Renal cortex interstitium (tissue), 11 donors: Measurements from ENCODE around the gene CHST8. TPM values are rescaled to one million over a fixed set of nuclear protein-coding genes. Genes with fewer than 3 reads are reported as not detected.
A peak's percentile ranks its signal among the peaks of the same experiment; 100 is the strongest.

Experiments
- DNase-seq, 11 donors: peaks; one replicate each; pipeline ENCODE4 v3.0.0-alpha.2; 2013; ENCODE audit warnings: low read depth in 9 of 11, low spot score in 4 of 11; ENCODE audit errors: extremely low read depth in 1 of 11
- polyA plus RNA-seq, 3 donors: library from polyadenylated mRNA; unstranded; fragments of 120-200 nt; gene quantifications; one replicate each; pipeline ENCODE4 v1.2.1, GENCODE V29; 2013; ENCODE audit not compliant: insufficient read length in 3 of 3

The CHST8 gene
- polyA plus RNA-seq, 3 donors = 0.09 to 0.44 (median 0.27) TPM

GRCh38 chr19:33769208-33769607, 147.5 kb downstream of the CHST8 start:
- DNase-seq = no peak

- DNase-seq = no peak
These were observed 148.4 kb downstream of the CHST8 start for GRCh38 chr19:33770107-33770506.

GRCh38 chr19:33771384-33772101, 149.8 kb downstream of the CHST8 start:
- peak in 6 of 11 donors; percentile 39 to 62 (median 45) for DNase-seq

- no peak for DNase-seq
These were observed 150.5 kb downstream of the CHST8 start for GRCh38 chr19:33772102-33772857.

- DNase-seq = no peak
These were observed 151.1 kb downstream of the CHST8 start for GRCh38 chr19:33772858-33773180.

GRCh38 chr19:33773704-33774624, 152.2 kb downstream of the CHST8 start:
- DNase-seq = no peak

GRCh38 chr19:33774751-33775150, 153.0 kb downstream of the CHST8 start:
- DNase-seq = no peak

- DNase-seq = no peak
These were observed 154.2 kb downstream of the CHST8 start for GRCh38 chr19:33775731-33776487.

GRCh38 chr19:33777351-33777750, 155.6 kb downstream of the CHST8 start:
- DNase-seq = no peak

GRCh38 chr19:33777753-33778088, 156.0 kb downstream of the CHST8 start:
- no peak for DNase-seq

GRCh38 chr19:33778089-33778791, 156.5 kb downstream of the CHST8 start:
- peak in 7 of 11 donors; percentile 43 to 72 (median 62) for DNase-seq

- DNase-seq = no peak
These were observed 158.1 kb downstream of the CHST8 start for GRCh38 chr19:33779849-33780248.

GRCh38 chr19:33780251-33780650, 158.5 kb downstream of the CHST8 start:
- no peak for DNase-seq

- no peak for DNase-seq
These were observed 159.0 kb downstream of the CHST8 start for GRCh38 chr19:33780746-33781145.

- peak in 2 of 11 donors; percentile 22 to 39 for DNase-seq
These were observed 159.7 kb downstream of the CHST8 start for GRCh38 chr19:33781415-33781935.

- no peak for DNase-seq
These were observed 160.2 kb downstream of the CHST8 start for GRCh38 chr19:33781996-33782395.

GRCh38 chr19:33784432-33784831, 162.7 kb downstream of the CHST8 start:
- no peak for DNase-seq

GRCh38 chr19:33785795-33786194, 164.0 kb downstream of the CHST8 start:
- no peak for DNase-seq
